Ishikawa (cell line): ENCODE measurements around the gene SYT5.

Experiments
- CEBPB ChIP-seq: IDR thresholded peaks from 2 replicates; pipeline ENCODE4 v1.6.1; 2012
- EP300 ChIP-seq: IDR thresholded peaks from 2 replicates; pipeline ENCODE4 v1.6.1; 2012; ENCODE audit warnings: borderline replicate concordance
- FOXM1 ChIP-seq: IDR thresholded peaks from 2 replicates; pipeline ENCODE4 v1.6.1; 2012; ENCODE audit warnings: low read depth, borderline replicate concordance
- MAX ChIP-seq: IDR thresholded peaks from 2 replicates; pipeline ENCODE4 v1.6.1; 2012
- NFIC ChIP-seq: IDR thresholded peaks from 2 replicates; pipeline ENCODE4 v1.6.1; 2012
- RAD21 ChIP-seq: IDR thresholded peaks from 2 replicates; pipeline ENCODE4 v1.6.1; 2012; ENCODE audit warnings: low read depth
- TAF1 ChIP-seq: IDR thresholded peaks from 2 replicates; pipeline ENCODE4 v1.6.1; 2012; ENCODE audit warnings: low read depth, mild to moderate bottlenecking
- TCF12 ChIP-seq: IDR thresholded peaks from 2 replicates; pipeline ENCODE4 v1.6.1; 2012; ENCODE audit warnings: low read depth
- YY1 ChIP-seq: IDR thresholded peaks from 2 replicates; pipeline ENCODE4 v1.6.1; 2012; ENCODE audit warnings: low read depth
- ZBTB7A ChIP-seq: IDR thresholded peaks from 2 replicates; pipeline ENCODE4 v1.6.1; 2012; ENCODE audit warnings: low read depth
- TF ChIP-seq, protein P1 (sequence below): IDR thresholded peaks from 2 replicates; pipeline ENCODE4 v1.6.1; 2012; ENCODE audit warnings: low read depth, mild to moderate bottlenecking
- TF ChIP-seq, protein P2 (sequence below): IDR thresholded peaks from 2 replicates; pipeline ENCODE4 v1.6.1; 2012

DNA sequence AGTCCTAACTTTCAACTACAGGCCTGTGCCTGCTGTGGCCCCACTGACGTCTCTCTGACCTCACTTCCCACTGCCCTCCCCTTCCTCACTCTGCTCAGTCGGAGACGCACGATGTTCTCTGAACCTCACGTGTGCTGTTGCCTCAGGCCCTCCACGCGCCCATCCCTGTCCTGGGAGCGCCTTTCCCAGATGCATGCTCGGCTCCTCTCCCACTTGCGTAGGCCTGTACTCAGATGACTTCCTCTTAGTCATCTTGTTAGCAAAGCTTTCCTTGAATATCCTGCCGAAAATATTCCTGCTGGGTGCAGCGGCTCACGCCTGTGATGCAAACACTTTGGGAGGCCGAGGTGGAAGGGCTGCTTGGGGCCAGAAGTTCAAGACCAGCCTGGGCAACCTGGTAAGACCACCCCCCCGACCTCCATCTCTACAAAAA lies 9.3 kb upstream of the SYT5 start:
- TF ChIP-seq ZBTB7A (no peak), NFIC (no peak), RAD21 (no peak), YY1 (no peak), TCF12 (no peak), EP300 (no peak), TAF1 (no peak), MAX (no peak), CEBPB (no peak), FOXM1 (no peak)
- TF ChIP-seq, protein P1, sequence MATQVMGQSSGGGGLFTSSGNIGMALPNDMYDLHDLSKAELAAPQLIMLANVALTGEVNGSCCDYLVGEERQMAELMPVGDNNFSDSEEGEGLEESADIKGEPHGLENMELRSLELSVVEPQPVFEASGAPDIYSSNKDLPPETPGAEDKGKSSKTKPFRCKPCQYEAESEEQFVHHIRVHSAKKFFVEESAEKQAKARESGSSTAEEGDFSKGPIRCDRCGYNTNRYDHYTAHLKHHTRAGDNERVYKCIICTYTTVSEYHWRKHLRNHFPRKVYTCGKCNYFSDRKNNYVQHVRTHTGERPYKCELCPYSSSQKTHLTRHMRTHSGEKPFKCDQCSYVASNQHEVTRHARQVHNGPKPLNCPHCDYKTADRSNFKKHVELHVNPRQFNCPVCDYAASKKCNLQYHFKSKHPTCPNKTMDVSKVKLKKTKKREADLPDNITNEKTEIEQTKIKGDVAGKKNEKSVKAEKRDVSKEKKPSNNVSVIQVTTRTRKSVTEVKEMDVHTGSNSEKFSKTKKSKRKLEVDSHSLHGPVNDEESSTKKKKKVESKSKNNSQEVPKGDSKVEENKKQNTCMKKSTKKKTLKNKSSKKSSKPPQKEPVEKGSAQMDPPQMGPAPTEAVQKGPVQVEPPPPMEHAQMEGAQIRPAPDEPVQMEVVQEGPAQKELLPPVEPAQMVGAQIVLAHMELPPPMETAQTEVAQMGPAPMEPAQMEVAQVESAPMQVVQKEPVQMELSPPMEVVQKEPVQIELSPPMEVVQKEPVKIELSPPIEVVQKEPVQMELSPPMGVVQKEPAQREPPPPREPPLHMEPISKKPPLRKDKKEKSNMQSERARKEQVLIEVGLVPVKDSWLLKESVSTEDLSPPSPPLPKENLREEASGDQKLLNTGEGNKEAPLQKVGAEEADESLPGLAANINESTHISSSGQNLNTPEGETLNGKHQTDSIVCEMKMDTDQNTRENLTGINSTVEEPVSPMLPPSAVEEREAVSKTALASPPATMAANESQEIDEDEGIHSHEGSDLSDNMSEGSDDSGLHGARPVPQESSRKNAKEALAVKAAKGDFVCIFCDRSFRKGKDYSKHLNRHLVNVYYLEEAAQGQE = no peak
- TF ChIP-seq, protein P2, sequence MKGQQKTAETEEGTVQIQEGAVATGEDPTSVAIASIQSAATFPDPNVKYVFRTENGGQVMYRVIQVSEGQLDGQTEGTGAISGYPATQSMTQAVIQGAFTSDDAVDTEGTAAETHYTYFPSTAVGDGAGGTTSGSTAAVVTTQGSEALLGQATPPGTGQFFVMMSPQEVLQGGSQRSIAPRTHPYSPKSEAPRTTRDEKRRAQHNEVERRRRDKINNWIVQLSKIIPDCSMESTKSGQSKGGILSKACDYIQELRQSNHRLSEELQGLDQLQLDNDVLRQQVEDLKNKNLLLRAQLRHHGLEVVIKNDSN = no peak
